GM23338 (cell line): ENCODE measurements around the gene LRMDA. TPM values are rescaled to one million over a fixed set of nuclear protein-coding genes. Genes with fewer than 3 reads are reported as not detected.

Experiments used
- ATAC-seq: fragments of 200-7000 bp; cut with Tn5 transposase; 3 replicates; pipeline ENCODE4 v1.9.1; 2020
- DNase-seq: peaks from one replicate; pipeline ENCODE4 v3.0.0-alpha.2; 2015; ENCODE audit warnings: low spot score
- H2AFZ ChIP-seq: fragments of 200-600 bp; sonication (generic); 2 replicates; pipeline ENCODE4 v1.8.0; 2016; ENCODE audit warnings: antibody characterized with exemption, mild to moderate bottlenecking, moderate library complexity
- H3F3A ChIP-seq: fragments of 200-600 bp; sonication (generic); replicated peaks from 2 replicates; pipeline ENCODE4 v1.8.0; 2017; ENCODE audit warnings: antibody characterized with exemption, mixed run types, low read depth
- H3K27ac ChIP-seq: fragments of 200-600 bp; sonication (generic); 2 replicates; pipeline ENCODE4 v1.6.1; 2016; ENCODE audit warnings: low read depth
- H3K27me3 ChIP-seq: fragments of 200-600 bp; sonication (generic); 2 replicates; pipeline ENCODE4 v1.8.0; 2016; ENCODE audit warnings: mild to moderate bottlenecking, mixed run types, moderate library complexity; ENCODE audit not compliant: insufficient read depth
- H3K36me3 ChIP-seq: fragments of 200-600 bp; sonication (generic); 2 replicates; pipeline ENCODE4 v1.8.0; 2016; ENCODE audit warnings: mild to moderate bottlenecking; ENCODE audit not compliant: insufficient read depth
- H3K4me1 ChIP-seq: fragments of 200-600 bp; sonication (generic); 2 replicates; pipeline ENCODE4 v1.8.0; 2016; ENCODE audit warnings: mild to moderate bottlenecking, moderate library complexity; ENCODE audit not compliant: insufficient read depth
- H3K4me2 ChIP-seq: fragments of 200-600 bp; sonication (generic); 2 replicates; pipeline ENCODE4 v1.7.1; 2017; ENCODE audit warnings: mixed run types
- H3K4me3 ChIP-seq: fragments of 200-600 bp; sonication (generic); 2 replicates; pipeline ENCODE4 v1.6.1; 2016; ENCODE audit warnings: mixed run types
- H3K79me2 ChIP-seq: fragments of 200-600 bp; sonication (generic); replicated peaks from 2 replicates; pipeline ENCODE4 v1.8.0; 2017; ENCODE audit warnings: mild to moderate bottlenecking; ENCODE audit not compliant: insufficient read depth
- H3K9me2 ChIP-seq: fragments of 200-600 bp; sonication (generic); 2 replicates; pipeline ENCODE4 v1.8.0; 2017; ENCODE audit not compliant: insufficient read depth
- H4K20me1 ChIP-seq: fragments of 200-600 bp; sonication (generic); replicated peaks from 2 replicates; pipeline ENCODE4 v1.8.0; 2017; ENCODE audit warnings: mild to moderate bottlenecking; ENCODE audit not compliant: insufficient read depth
- H3K27ac Mint-ChIP-seq: 2 replicates; pipeline ENCODE4 v1.8.0; 2020; ENCODE audit warnings: inconsistent platforms, mild to moderate bottlenecking, moderate library complexity, mixed read lengths
- H3K27me3 Mint-ChIP-seq: 3 replicates; pipeline ENCODE4 v1.8.0; 2022; ENCODE audit warnings: low read depth, mild to moderate bottlenecking, moderate library complexity, mixed read lengths, inconsistent platforms; ENCODE audit not compliant: insufficient read depth, poor library complexity
- H3K36me3 Mint-ChIP-seq: 3 replicates; pipeline ENCODE4 v1.8.0; 2021; ENCODE audit warnings: low read depth, mild to moderate bottlenecking, inconsistent platforms, moderate library complexity, mixed read lengths
- H3K4me1 Mint-ChIP-seq: 3 replicates; pipeline ENCODE4 v1.8.0; 2020; ENCODE audit warnings: mild to moderate bottlenecking, inconsistent platforms, mixed read lengths
- H3K4me3 Mint-ChIP-seq: 3 replicates; pipeline ENCODE4 v1.8.0; 2021; ENCODE audit warnings: moderate library complexity, mild to moderate bottlenecking, inconsistent platforms, mixed read lengths
- H3K9me3 Mint-ChIP-seq: 3 replicates; pipeline ENCODE4 v1.8.0; 2020; ENCODE audit warnings: moderate library complexity, mild to moderate bottlenecking, inconsistent platforms, mixed read lengths
- EZH2 ChIP-seq: fragments of 200-600 bp; sonication (generic); IDR thresholded peaks from one replicate; pipeline ENCODE4 v1.8.0; 2017; ENCODE audit warnings: antibody characterized with exemption, mild to moderate bottlenecking, low read depth; ENCODE audit not compliant: unreplicated experiment
- EZH2phosphoT487 ChIP-seq: fragments of 200-600 bp; sonication (generic); IDR thresholded peaks from one replicate; pipeline ENCODE4 v1.8.1; 2018; ENCODE audit warnings: antibody characterized with exemption; ENCODE audit not compliant: unreplicated experiment
- JUNB ChIP-seq: IDR thresholded peaks from one replicate; pipeline ENCODE4 v1.6.1; 2016; ENCODE audit warnings: antibody characterized with exemption; ENCODE audit not compliant: unreplicated experiment
- NANOG ChIP-seq: IDR thresholded peaks from 2 replicates; pipeline ENCODE4 v1.6.1; 2016; ENCODE audit warnings: antibody characterized with exemption, borderline replicate concordance
- POLR2AphosphoS5 ChIP-seq: IDR thresholded peaks from 2 replicates; pipeline ENCODE4 v1.6.1; 2016; ENCODE audit warnings: antibody characterized with exemption, low read depth
- STAT1 ChIP-seq: IDR thresholded peaks from one replicate; pipeline ENCODE4 v1.6.1; 2016; ENCODE audit warnings: antibody characterized with exemption; ENCODE audit not compliant: unreplicated experiment
- ZNF114 ChIP-seq: fragments of 250-450 bp; sonication (Bioruptor Pico); IDR thresholded peaks from 2 replicates; pipeline ENCODE4 v1.5.0; 2020; ENCODE audit warnings: mild to moderate bottlenecking, moderate library complexity
- ZNF331 ChIP-seq: fragments of 250-450 bp; sonication (Bioruptor Pico); IDR thresholded peaks from 2 replicates; pipeline ENCODE4 v1.5.0; 2020; ENCODE audit warnings: low read depth, mild to moderate bottlenecking, moderate library complexity
- polyA plus RNA-seq: library from polyadenylated mRNA; unstranded; fragments of >200 nt; fragmentation: Nextera tagmentation; extraction: Ambion mirVana; gene quantifications from 2 replicates; pipeline ENCODE4 v1.2.1, GENCODE V29; 2016
- total RNA-seq: library from RNA; depleted of rRNA; stranded (reverse); fragments of >200 nt; shearing (Covaris generic); gene quantifications from 2 replicates; pipeline ENCODE4 v1.2.3, GENCODE V29; 2014
- TF ChIP-seq, protein P1 (sequence below): fragments of 250-450 bp; sonication (Bioruptor Pico); IDR thresholded peaks from 2 replicates; pipeline ENCODE4 v1.5.0; 2020; ENCODE audit warnings: mild to moderate bottlenecking, moderate library complexity
- TF ChIP-seq, protein P2 (sequence below): IDR thresholded peaks from 2 replicates; pipeline ENCODE4 v1.6.1; 2016; ENCODE audit warnings: antibody characterized with exemption
- TF ChIP-seq, protein P3 (sequence below), 2 experiments: fragments of 200-600 bp in 1 of 2; sonication (generic) in 1 of 2; conservative IDR thresholded peaks; 2 replicates each; pipeline versions ENCODE4 v1.5.1 to v1.6.1; 2016 to 2017; ENCODE audit warnings: antibody characterized with exemption in 2 of 2, low read depth in 2 of 2, mild to moderate bottlenecking in 2 of 2, moderate library complexity in 1 of 2

Gene LRMDA
- total and polyA plus RNA-seq, 2 experiments from 2014 or later, result 0.90 to 1.8 TPM

DNA sequence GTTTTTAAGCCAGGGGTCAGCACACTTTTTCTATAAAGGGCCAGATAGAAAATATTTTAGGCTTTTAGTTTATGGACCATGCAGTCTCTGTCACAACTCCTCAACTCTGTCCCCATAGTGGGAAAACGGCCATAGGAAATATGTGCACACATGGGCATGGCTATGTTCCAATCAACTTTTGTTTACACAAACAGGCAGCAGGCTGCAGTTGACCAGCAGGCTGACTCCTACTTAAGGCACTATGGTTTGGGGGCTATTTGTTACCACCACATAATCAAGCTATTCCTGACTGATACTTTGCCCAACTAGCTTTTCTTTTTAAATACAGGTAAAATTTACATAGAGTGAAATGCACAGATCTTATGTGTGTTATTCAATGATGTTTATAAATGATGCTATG, 362.4 kb downstream of the LRMDA start:
- no peak overlapping the region for H3K4me3 Mint-ChIP-seq
- H3K27ac Mint-ChIP-seq, result no peak overlapping the region
- ATAC-seq (no peak), DNase-seq (no peak)
- no peaks in the 10 kb centered on the region for H3K27me3 ChIP-seq
- no peaks in the 10 kb centered on the region for H3K36me3 ChIP-seq
- peaks cover 14% of the 10 kb centered on the region; the same call in 2 of the 3 replicates for H3K9me3 Mint-ChIP-seq
- H2AFZ ChIP-seq, result no peak overlapping the region
- H4K20me1 ChIP-seq, result no peaks in the 10 kb centered on the region
- H3K27me3 Mint-ChIP-seq, result peaks cover 4% of the 10 kb centered on the region
- H3K27ac ChIP-seq, result no peak overlapping the region
- peaks cover 4% of the 10 kb centered on the region; the same call in 2 of the 3 replicates for H3K36me3 Mint-ChIP-seq
- H3K79me2 ChIP-seq, result no peaks in the 10 kb centered on the region
- H3K4me1 ChIP-seq, result peaks cover 6% of the 10 kb centered on the region
- peaks cover 10% of the 10 kb centered on the region; the same call in 1 of the 2 replicates for H3K9me2 ChIP-seq
- peaks cover 15% of the 10 kb centered on the region for H3K4me1 Mint-ChIP-seq
- peaks cover 1% of the 10 kb centered on the region; the same call in 1 of the 2 replicates for H3F3A ChIP-seq
- TF ChIP-seq EZH2phosphoT487 (no peak), NANOG (no peak), ZNF331 (no peak), POLR2AphosphoS5 (no peak), ZNF114 (no peak), JUNB (no peak), STAT1 (no peak), EZH2 (no peak)
- TF ChIP-seq, protein P1, sequence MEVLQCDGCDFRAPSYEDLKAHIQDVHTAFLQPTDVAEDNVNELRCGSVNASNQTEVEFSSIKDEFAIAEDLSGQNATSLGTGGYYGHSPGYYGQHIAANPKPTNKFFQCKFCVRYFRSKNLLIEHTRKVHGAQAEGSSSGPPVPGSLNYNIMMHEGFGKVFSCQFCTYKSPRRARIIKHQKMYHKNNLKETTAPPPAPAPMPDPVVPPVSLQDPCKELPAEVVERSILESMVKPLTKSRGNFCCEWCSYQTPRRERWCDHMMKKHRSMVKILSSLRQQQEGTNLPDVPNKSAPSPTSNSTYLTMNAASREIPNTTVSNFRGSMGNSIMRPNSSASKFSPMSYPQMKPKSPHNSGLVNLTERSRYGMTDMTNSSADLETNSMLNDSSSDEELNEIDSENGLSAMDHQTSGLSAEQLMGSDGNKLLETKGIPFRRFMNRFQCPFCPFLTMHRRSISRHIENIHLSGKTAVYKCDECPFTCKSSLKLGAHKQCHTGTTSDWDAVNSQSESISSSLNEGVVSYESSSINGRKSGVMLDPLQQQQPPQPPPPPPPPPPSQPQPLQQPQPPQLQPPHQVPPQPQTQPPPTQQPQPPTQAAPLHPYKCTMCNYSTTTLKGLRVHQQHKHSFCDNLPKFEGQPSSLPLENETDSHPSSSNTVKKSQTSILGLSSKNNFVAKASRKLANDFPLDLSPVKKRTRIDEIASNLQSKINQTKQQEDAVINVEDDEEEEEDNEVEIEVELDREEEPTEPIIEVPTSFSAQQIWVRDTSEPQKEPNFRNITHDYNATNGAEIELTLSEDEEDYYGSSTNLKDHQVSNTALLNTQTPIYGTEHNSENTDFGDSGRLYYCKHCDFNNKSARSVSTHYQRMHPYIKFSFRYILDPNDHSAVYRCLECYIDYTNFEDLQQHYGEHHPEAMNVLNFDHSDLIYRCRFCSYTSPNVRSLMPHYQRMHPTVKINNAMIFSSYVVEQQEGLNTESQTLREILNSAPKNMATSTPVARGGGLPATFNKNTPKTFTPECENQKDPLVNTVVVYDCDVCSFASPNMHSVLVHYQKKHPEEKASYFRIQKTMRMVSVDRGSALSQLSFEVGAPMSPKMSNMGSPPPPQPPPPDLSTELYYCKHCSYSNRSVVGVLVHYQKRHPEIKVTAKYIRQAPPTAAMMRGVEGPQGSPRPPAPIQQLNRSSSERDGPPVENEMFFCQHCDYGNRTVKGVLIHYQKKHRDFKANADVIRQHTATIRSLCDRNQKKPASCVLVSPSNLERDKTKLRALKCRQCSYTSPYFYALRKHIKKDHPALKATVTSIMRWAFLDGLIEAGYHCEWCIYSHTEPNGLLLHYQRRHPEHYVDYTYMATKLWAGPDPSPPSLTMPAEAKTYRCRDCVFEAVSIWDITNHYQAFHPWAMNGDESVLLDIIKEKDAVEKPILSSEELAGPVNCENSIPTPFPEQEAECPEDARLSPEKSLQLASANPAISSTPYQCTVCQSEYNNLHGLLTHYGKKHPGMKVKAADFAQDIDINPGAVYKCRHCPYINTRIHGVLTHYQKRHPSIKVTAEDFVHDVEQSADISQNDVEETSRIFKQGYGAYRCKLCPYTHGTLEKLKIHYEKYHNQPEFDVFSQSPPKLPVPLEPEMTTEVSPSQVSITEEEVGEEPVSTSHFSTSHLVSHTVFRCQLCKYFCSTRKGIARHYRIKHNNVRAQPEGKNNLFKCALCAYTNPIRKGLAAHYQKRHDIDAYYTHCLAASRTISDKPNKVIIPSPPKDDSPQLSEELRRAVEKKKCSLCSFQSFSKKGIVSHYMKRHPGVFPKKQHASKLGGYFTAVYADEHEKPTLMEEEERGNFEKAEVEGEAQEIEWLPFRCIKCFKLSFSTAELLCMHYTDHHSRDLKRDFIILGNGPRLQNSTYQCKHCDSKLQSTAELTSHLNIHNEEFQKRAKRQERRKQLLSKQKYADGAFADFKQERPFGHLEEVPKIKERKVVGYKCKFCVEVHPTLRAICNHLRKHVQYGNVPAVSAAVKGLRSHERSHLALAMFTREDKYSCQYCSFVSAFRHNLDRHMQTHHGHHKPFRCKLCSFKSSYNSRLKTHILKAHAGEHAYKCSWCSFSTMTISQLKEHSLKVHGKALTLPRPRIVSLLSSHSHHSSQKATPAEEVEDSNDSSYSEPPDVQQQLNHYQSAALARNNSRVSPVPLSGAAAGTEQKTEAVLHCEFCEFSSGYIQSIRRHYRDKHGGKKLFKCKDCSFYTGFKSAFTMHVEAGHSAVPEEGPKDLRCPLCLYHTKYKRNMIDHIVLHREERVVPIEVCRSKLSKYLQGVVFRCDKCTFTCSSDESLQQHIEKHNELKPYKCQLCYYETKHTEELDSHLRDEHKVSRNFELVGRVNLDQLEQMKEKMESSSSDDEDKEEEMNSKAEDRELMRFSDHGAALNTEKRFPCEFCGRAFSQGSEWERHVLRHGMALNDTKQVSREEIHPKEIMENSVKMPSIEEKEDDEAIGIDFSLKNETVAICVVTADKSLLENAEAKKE, result no peak
- TF ChIP-seq, protein P2, sequence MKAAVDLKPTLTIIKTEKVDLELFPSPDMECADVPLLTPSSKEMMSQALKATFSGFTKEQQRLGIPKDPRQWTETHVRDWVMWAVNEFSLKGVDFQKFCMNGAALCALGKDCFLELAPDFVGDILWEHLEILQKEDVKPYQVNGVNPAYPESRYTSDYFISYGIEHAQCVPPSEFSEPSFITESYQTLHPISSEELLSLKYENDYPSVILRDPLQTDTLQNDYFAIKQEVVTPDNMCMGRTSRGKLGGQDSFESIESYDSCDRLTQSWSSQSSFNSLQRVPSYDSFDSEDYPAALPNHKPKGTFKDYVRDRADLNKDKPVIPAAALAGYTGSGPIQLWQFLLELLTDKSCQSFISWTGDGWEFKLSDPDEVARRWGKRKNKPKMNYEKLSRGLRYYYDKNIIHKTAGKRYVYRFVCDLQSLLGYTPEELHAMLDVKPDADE, result no peak
- TF ChIP-seq, protein P3, sequence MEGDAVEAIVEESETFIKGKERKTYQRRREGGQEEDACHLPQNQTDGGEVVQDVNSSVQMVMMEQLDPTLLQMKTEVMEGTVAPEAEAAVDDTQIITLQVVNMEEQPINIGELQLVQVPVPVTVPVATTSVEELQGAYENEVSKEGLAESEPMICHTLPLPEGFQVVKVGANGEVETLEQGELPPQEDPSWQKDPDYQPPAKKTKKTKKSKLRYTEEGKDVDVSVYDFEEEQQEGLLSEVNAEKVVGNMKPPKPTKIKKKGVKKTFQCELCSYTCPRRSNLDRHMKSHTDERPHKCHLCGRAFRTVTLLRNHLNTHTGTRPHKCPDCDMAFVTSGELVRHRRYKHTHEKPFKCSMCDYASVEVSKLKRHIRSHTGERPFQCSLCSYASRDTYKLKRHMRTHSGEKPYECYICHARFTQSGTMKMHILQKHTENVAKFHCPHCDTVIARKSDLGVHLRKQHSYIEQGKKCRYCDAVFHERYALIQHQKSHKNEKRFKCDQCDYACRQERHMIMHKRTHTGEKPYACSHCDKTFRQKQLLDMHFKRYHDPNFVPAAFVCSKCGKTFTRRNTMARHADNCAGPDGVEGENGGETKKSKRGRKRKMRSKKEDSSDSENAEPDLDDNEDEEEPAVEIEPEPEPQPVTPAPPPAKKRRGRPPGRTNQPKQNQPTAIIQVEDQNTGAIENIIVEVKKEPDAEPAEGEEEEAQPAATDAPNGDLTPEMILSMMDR (conservative IDR thresholded peaks at IDR 0.05; ENCODE audit: low read depth in 2 of 2), result no peak
- no peak overlapping the region for H3K4me3 ChIP-seq
- no peak overlapping the region for H3K4me2 ChIP-seq
